HCT116 (cell line): ENCODE data around the gene TFIP11. TPM values are rescaled to one million over a fixed set of nuclear protein-coding genes. Genes with fewer than 3 reads are reported as not detected.

Source experiments
- ATAC-seq: fragments of 200-7000 bp; cut with Tn5 transposase; 2 replicates; pipeline ENCODE4 v1.9.1; 2020; ENCODE audit warnings: mild to moderate bottlenecking, moderate library complexity
- BruUV-seq: library from RNA; stranded (reverse); fragments of 400-500 nt; replicated peaks from 2 replicates; lab custom pipeline; 2021; lab: Mats Ljungman, UMichigan
- CTCF ChIA-PET: fragments of 300-600 bp; sonication (Branson Sonifier 250); formaldehyde crosslinking; loops from one replicate; lab custom pipeline; 2021; ENCODE audit warnings: antibody characterized with exemption; lab: Charles Lee
- POLR2A ChIA-PET: fragments of 300-600, 350-600 bp; sonication (Branson Sonifier 250); formaldehyde crosslinking; loops from one replicate; lab custom pipeline; 2021; ENCODE audit warnings: antibody characterized with exemption; lab: Charles Lee
- RAD21 ChIA-PET, 2 experiments: fragments of 300-600 bp; sonication (Branson Sonifier 250); formaldehyde crosslinking; loops; one replicate each; lab custom pipeline; 2023; ENCODE audit warnings: low total read pairs in 2 of 2; ENCODE audit not compliant: uncharacterized antibody in 2 of 2, unreplicated experiment in 2 of 2, low non-redundant PET in 1 of 2; lab: Charles Lee
- DNase-seq: peaks from one replicate; pipeline ENCODE4 v3.0.0-alpha.2; 2010; ENCODE audit warnings: low read depth, low spot score
- H2AFZ ChIP-seq: fragments of 200-600 bp; shearing (Covaris generic), sonication (generic); 2 replicates; pipeline ENCODE4 v1.6.1; 2017; ENCODE audit warnings: low read depth, mixed run types, mixed read lengths, antibody characterized with exemption, low read length; ENCODE audit not compliant: poor library complexity, severe bottlenecking
- H3K27ac ChIP-seq: 2 replicates; pipeline ENCODE4 v1.5.1; 2012; ENCODE audit warnings: low read depth, low read length
- H3K27me3 ChIP-seq: fragments of 200-600 bp; sonication (generic); 2 replicates; pipeline ENCODE4 v1.6.1; 2016; ENCODE audit warnings: mixed run types, low read length, mixed read lengths; ENCODE audit not compliant: insufficient read depth
- H3K36me3 ChIP-seq, 2 experiments: fragments of 200-500 bp in 1 of 2; fragments of 200-600 bp in 1 of 2; sonication (Bioruptor generic) in 1 of 2; sonication (generic) in 1 of 2; 2 replicates each; pipeline versions ENCODE4 v1.5.1 to v1.6.1; 2014 to 2016; ENCODE audit warnings: low read length in 2 of 2, inconsistent platforms in 1 of 2, mixed read lengths in 1 of 2, mixed run types in 1 of 2; ENCODE audit not compliant: insufficient read depth in 2 of 2, control insufficient read depth in 1 of 2
- H3K4me1 ChIP-seq, 2 experiments: fragments of 200-600 bp in 1 of 2; sonication (generic) in 1 of 2; 2 replicates each; pipeline versions ENCODE4 v1.5.1 to v1.6.1; 2012 to 2017; ENCODE audit warnings: low read length in 2 of 2, inconsistent platforms in 1 of 2, mild to moderate bottlenecking in 1 of 2, mixed read lengths in 1 of 2, mixed run types in 1 of 2, moderate library complexity in 1 of 2; ENCODE audit not compliant: insufficient read depth in 2 of 2, control insufficient read depth in 1 of 2
- H3K4me2 ChIP-seq: fragments of 200-600 bp; sonication (generic); 2 replicates; pipeline ENCODE4 v1.6.1; 2017; ENCODE audit warnings: mixed run types, low read length, mixed read lengths
- H3K4me3 ChIP-seq, 2 experiments: fragments of 200-600 bp in 1 of 2; sonication (generic) in 1 of 2; replicated peaks in 1 of 2; 2 replicates each; pipeline ENCODE4 v1.5.1; 2011 to 2016; ENCODE audit warnings: low read length in 2 of 2, control low read depth in 1 of 2, low read depth in 1 of 2, mild to moderate bottlenecking in 1 of 2, mixed read lengths in 1 of 2, mixed run types in 1 of 2
- H3K79me2 ChIP-seq: fragments of 200-600 bp; sonication (generic); 2 replicates; pipeline ENCODE4 v1.6.1; 2017; ENCODE audit warnings: mild to moderate bottlenecking, mixed run types, low read length, moderate library complexity, mixed read lengths; ENCODE audit not compliant: insufficient read depth
- H3K9ac ChIP-seq: fragments of 200-600 bp; sonication (generic); 2 replicates; pipeline ENCODE4 v1.6.1; 2016; ENCODE audit warnings: low read length, mixed read lengths
- H3K9me2 ChIP-seq: fragments of 200-600 bp; sonication (generic), shearing (Covaris generic); 2 replicates; pipeline ENCODE4 v1.6.1; 2017; ENCODE audit warnings: mixed run types, mild to moderate bottlenecking, moderate library complexity; ENCODE audit not compliant: insufficient read depth
- H3K9me3 ChIP-seq, 2 experiments: fragments of 200-500 bp in 1 of 2; fragments of 200-600 bp in 1 of 2; sonication (Bioruptor generic) in 1 of 2; sonication (generic) in 1 of 2; 2 replicates each; pipeline ENCODE4 v1.6.1; 2014 to 2017; ENCODE audit warnings: low read length in 2 of 2, mixed read lengths in 2 of 2, inconsistent platforms in 1 of 2, low read depth in 1 of 2, mild to moderate bottlenecking in 1 of 2, mixed run types in 1 of 2, moderate library complexity in 1 of 2; ENCODE audit not compliant: control insufficient read depth in 1 of 2, insufficient read depth in 1 of 2
- H4K20me1 ChIP-seq: fragments of 200-600 bp; sonication (generic), shearing (Covaris generic); 2 replicates; pipeline ENCODE4 v1.6.1; 2017; ENCODE audit warnings: mixed run types, mild to moderate bottlenecking, moderate library complexity; ENCODE audit not compliant: insufficient read depth
- ATF3 ChIP-seq: IDR thresholded peaks from 2 replicates; pipeline ENCODE4 v1.6.1; 2012
- CBX3 ChIP-seq: IDR thresholded peaks from 2 replicates; pipeline ENCODE4 v1.6.1; 2012; ENCODE audit warnings: low read depth
- CTCF ChIP-seq, 3 experiments: fragments of 200-600 bp in 1 of 3; sonication (generic) in 1 of 3; IDR thresholded peaks in 2 of 3; conservative IDR thresholded peaks in 1 of 3; 2 replicates each; pipeline ENCODE4 v1.5.1; 2012 to 2017; ENCODE audit warnings: low read depth in 2 of 3, low read length in 2 of 3, antibody characterized with exemption in 1 of 3, borderline replicate concordance in 1 of 3, control low read depth in 1 of 3, mild to moderate bottlenecking in 1 of 3, mixed read lengths in 1 of 3, mixed run types in 1 of 3, moderate library complexity in 1 of 3; ENCODE audit not compliant: insufficient read depth in 1 of 3
- EGR1 ChIP-seq: IDR thresholded peaks from 2 replicates; pipeline ENCODE4 v1.6.1; 2012; ENCODE audit warnings: low read depth
- ELF1 ChIP-seq: IDR thresholded peaks from 2 replicates; pipeline ENCODE4 v1.6.1; 2012; ENCODE audit warnings: low read depth, borderline replicate concordance
- EZH2 ChIP-seq: fragments of 200-600 bp; sonication (generic); IDR thresholded peaks from 2 replicates; pipeline ENCODE4 v1.6.1; 2017; ENCODE audit warnings: antibody characterized with exemption, mixed run types
- EZH2phosphoT487 ChIP-seq: fragments of 200-600 bp; IDR thresholded peaks from 2 replicates; pipeline ENCODE4 v1.6.1; 2018; ENCODE audit warnings: antibody characterized with exemption, borderline replicate concordance
- MAX ChIP-seq: IDR thresholded peaks from 2 replicates; pipeline ENCODE4 v1.6.1; 2012
- POLR2A ChIP-seq: IDR thresholded peaks from 2 replicates; pipeline ENCODE4 v1.7.0; 2011; ENCODE audit warnings: borderline replicate concordance; ENCODE audit not compliant: insufficient read depth, insufficient read length; ENCODE audit errors: extremely low read depth
- POLR2AphosphoS5 ChIP-seq: IDR thresholded peaks from 2 replicates; pipeline ENCODE4 v1.6.1; 2011; ENCODE audit warnings: mild to moderate bottlenecking, low read depth, low read length, moderate library complexity
- RAD21 ChIP-seq: IDR thresholded peaks from 2 replicates; pipeline ENCODE4 v1.6.1; 2012; ENCODE audit warnings: low read depth, mild to moderate bottlenecking
- SP1 ChIP-seq: IDR thresholded peaks from 2 replicates; pipeline ENCODE4 v1.6.1; 2012; ENCODE audit warnings: low read depth
- SRF ChIP-seq: IDR thresholded peaks from 2 replicates; pipeline ENCODE4 v1.6.1; 2012; ENCODE audit warnings: low read depth
- TCF7L2 ChIP-seq: IDR thresholded peaks from 2 replicates; pipeline ENCODE4 v1.7.0; 2011; ENCODE audit warnings: borderline replicate concordance, inconsistent platforms; ENCODE audit not compliant: insufficient read depth, insufficient read length; ENCODE audit errors: extremely low read depth
- YY1 ChIP-seq: IDR thresholded peaks from 2 replicates; pipeline ENCODE4 v1.6.1; 2011; ENCODE audit warnings: low read length, low read depth, moderate library complexity, mild to moderate bottlenecking; ENCODE audit not compliant: insufficient replicate concordance; ENCODE audit errors: extremely low read depth
- ZFX ChIP-seq: fragments of 450-650 bp; IDR thresholded peaks from 2 replicates; pipeline ENCODE4 v1.6.1; 2017
- intact Hi-C: fragments of 100-400 bp; cut with micrococcal nuclease; formaldehyde crosslinking; loops from 2 replicates; pipeline ENCODE4 v1.10.0; 2022
- total RNA-seq: library from RNA; stranded (reverse); gene quantifications from one replicate; pipeline ENCODE4 v1.2.1, GENCODE V29; 2021; ENCODE audit not compliant: unreplicated experiment

Gene TFIP11
- total RNA-seq, 1 experiment from 2014 or later = 28.1 TPM

- H3K36me3 ChIP-seq = peaks cover 51 to 52% of the 10 kb centered on the region in 2 experiments; a peak in 3 of 4 replicates
- CTCF ChIA-PET = no interaction called here
Observed at GRCh38 chr22:26466196-26466595, 46.1 kb downstream of the TFIP11 start.

GRCh38 chr22:26464312-26464711, 48.0 kb downstream of the TFIP11 start:
- no peaks in the 10 kb centered on the region for H3K27me3 ChIP-seq
- no peak overlapping the region for H3K9ac ChIP-seq
- no peaks in the 10 kb centered on the region for H3K9me3 ChIP-seq
- POLR2A ChIA-PET = no interaction called here
- DNase-seq (no peak), ATAC-seq (no peak)
- H3K79me2 ChIP-seq = peaks cover 14% of the 10 kb centered on the region
- intact Hi-C loops = no loop called here
- H3K4me1 ChIP-seq = peaks cover 0 to 7% of the 10 kb centered on the region in 2 experiments; a peak in 3 of 4 replicates
- peaks cover 4% of the 10 kb centered on the region; the same call in 1 of the 2 replicates for H4K20me1 ChIP-seq
- no peak for TF ChIP-seq EGR1
- no peak for TF ChIP-seq ZFX
- no peak for TF ChIP-seq POLR2A
- no peak for TF ChIP-seq EZH2phosphoT487
- no peak for TF ChIP-seq CBX3
- no peak for TF ChIP-seq YY1
- TF ChIP-seq RAD21 = no peak
- TF ChIP-seq EZH2 = no peak
- TF ChIP-seq SP1 = no peak
- no peak for TF ChIP-seq CTCF (IDR thresholded peaks at IDR 0.05 in 2 of 3, conservative IDR thresholded peaks at IDR 0.05 in 1 of 3; ENCODE audit: borderline replicate concordance in 1 of 3, insufficient read depth in 1 of 3, low read depth in 2 of 3, low read length in 2 of 3)
- no peak for TF ChIP-seq MAX
- TF ChIP-seq ELF1 = no peak
- TF ChIP-seq ATF3 = no peak
- no peak for TF ChIP-seq SRF
- TF ChIP-seq TCF7L2 = no peak
- H3K4me3 ChIP-seq = no peak overlapping the region
- H3K4me2 ChIP-seq = no peak overlapping the region
- RAD21 ChIA-PET = no interaction called here
- peaks cover 38 to 43% of the 10 kb centered on the region in 2 experiments; a peak in 3 of 4 replicates for H3K36me3 ChIP-seq
- no peak overlapping the region for H3K27ac ChIP-seq
- no TSS peak for BruUV-seq
- CTCF ChIA-PET = interaction anchor here (1.4 kb wide), 1 partner anchor 69 kb away, joined by 4 read pairs; no protein-coding TSS in a partner anchor
- no peaks in the 10 kb centered on the region for H3K9me2 ChIP-seq
- no peak overlapping the region for H2AFZ ChIP-seq

More at GRCh38 chr22:26466196-26466595, 46.1 kb downstream of the TFIP11 start:
- no peak for ATAC-seq
- ChIA-PET POLR2A (no interaction called here), RAD21 (no interaction called here)
- Histone ChIP-seq H3K4me2 (no peak overlapping the region), H3K9me3 (no peaks in the 10 kb centered on the region), H4K20me1 (no peaks in the 10 kb centered on the region), H3K9ac (no peak overlapping the region), H2AFZ (no peak overlapping the region), H3K27ac (no peak overlapping the region), H3K79me2 (peaks cover under 1% of the 10 kb centered on the region; the same call in 1 of the 2 replicates), H3K4me1 (peaks cover 0 to 8% of the 10 kb centered on the region in 2 experiments; a peak in 3 of 4 replicates), H3K4me3 (no peak overlapping the region), H3K9me2 (no peaks in the 10 kb centered on the region), H3K27me3 (no peaks in the 10 kb centered on the region)
- intact Hi-C loops = no loop called here
- TF ChIP-seq CBX3 = no peak
- TF ChIP-seq ZFX = no peak
- TF ChIP-seq POLR2AphosphoS5 = no peak
- no peak for TF ChIP-seq POLR2A
- no peak for DNase-seq
- BruUV-seq = no TSS peak
